Astrocyte of the cerebellum (primary cell): Measurements from ENCODE around the gene RIT2.

Experiments
- DNase-seq: peaks from one replicate; pipeline ENCODE4 v3.0.0-alpha.2; 2011; ENCODE audit warnings: low read depth
- H3K4me3 ChIP-seq: 2 replicates; pipeline ENCODE4 v1.5.1; 2011; ENCODE audit warnings: mild to moderate bottlenecking, low read depth, low read length, moderate library complexity
- CTCF ChIP-seq: IDR thresholded peaks from 2 replicates; pipeline ENCODE4 v1.5.1; 2012; ENCODE audit warnings: low read length, low read depth, moderate library complexity, mild to moderate bottlenecking; ENCODE audit errors: missing control alignments
- in situ Hi-C: cut with HindIII; loops from 2 replicates; pipeline ENCODE4 v1.10.0; 2017; ENCODE audit warnings: low sequenced_read_pairs

The RIT2 gene

GRCh38 chr18:42792731-42793130 lies 322.8 kb downstream of the RIT2 start:
- no peak for DNase-seq
- in situ Hi-C loops = no loop called here

GRCh38 chr18:42784632-42785031 lies 330.9 kb downstream of the RIT2 start:
- no peak for TF ChIP-seq CTCF
- in situ Hi-C loops = no loop called here
- no peak for DNase-seq
- no peak overlapping the region for H3K4me3 ChIP-seq

More at GRCh38 chr18:42792731-42793130, 322.8 kb downstream of the RIT2 start:
- no peak for TF ChIP-seq CTCF
- no peak overlapping the region for H3K4me3 ChIP-seq

GRCh38 chr18:42782929-42783328 lies 332.6 kb downstream of the RIT2 start:
- in situ Hi-C loops = no loop called here
- H3K4me3 ChIP-seq = no peak overlapping the region
- no peak for TF ChIP-seq CTCF
- no peak for DNase-seq

GRCh38 chr18:42781298-42781815 lies 334.1 kb downstream of the RIT2 start:
- no peak for DNase-seq
- TF ChIP-seq CTCF = no peak
- in situ Hi-C loops = no loop called here
- no peak overlapping the region for H3K4me3 ChIP-seq

GRCh38 chr18:42780171-42780570 lies 335.3 kb downstream of the RIT2 start:
- H3K4me3 ChIP-seq = no peak overlapping the region

GRCh38 chr18:42778445-42779042 lies 336.9 kb downstream of the RIT2 start:
- no peak for TF ChIP-seq CTCF
- no peak for DNase-seq
- in situ Hi-C loops = no loop called here
- no peak overlapping the region for H3K4me3 ChIP-seq

More at GRCh38 chr18:42780171-42780570, 335.3 kb downstream of the RIT2 start:
- no peak for DNase-seq
- in situ Hi-C loops = no loop called here
- no peak for TF ChIP-seq CTCF
